Forelimb muscle (tissue), 1 donor: ENCODE measurements around the gene CHPT1. TPM values are rescaled to one million over a fixed set of nuclear protein-coding genes. Genes with fewer than 3 reads are reported as not detected.
"Not testable (repeated sequence)": the region's sequence is repeated elsewhere in the genome, so short reads cannot be mapped to it uniquely, and the experiment has no call there.

Experiments used
- DNase-seq: peaks from one replicate; pipeline ENCODE4 v3.0.0-alpha.2; 2013; ENCODE audit warnings: low read depth
- polyA plus RNA-seq: library from polyadenylated mRNA; unstranded; fragments of 120-200 nt; gene quantifications from one replicate; pipeline ENCODE4 v1.2.1, GENCODE V29; 2013; ENCODE audit not compliant: insufficient read length

The CHPT1 gene
- polyA plus RNA-seq, 1 donor: 26.4 TPM

GRCh38 chr12:101720118-101720517, 22.7 kb downstream of the CHPT1 start:
- DNase-seq: no peak

GRCh38 chr12:101722392-101722791, 25.0 kb downstream of the CHPT1 start:
- DNase-seq: no peak

- DNase-seq: no peak
These were observed 29.7 kb downstream of the CHPT1 start for GRCh38 chr12:101727098-101727497.

- no peak for DNase-seq
These were observed 32.4 kb downstream of the CHPT1 start for GRCh38 chr12:101729842-101730241.

GRCh38 chr12:101732318-101732717, 34.9 kb downstream of the CHPT1 start:
- no peak for DNase-seq

GRCh38 chr12:101733166-101733565, 35.7 kb downstream of the CHPT1 start:
- no peak for DNase-seq

GRCh38 chr12:101734482-101734881, 37.0 kb downstream of the CHPT1 start:
- DNase-seq: not testable (repeated sequence)

GRCh38 chr12:101737476-101737875, 40.0 kb downstream of the CHPT1 start:
- no peak for DNase-seq

- DNase-seq: no peak
These were observed 41.7 kb downstream of the CHPT1 start, which contains the start of gene SYCP3 for GRCh38 chr12:101738920-101739665. Gene SYCP3 (minus strand): TSS chr12:101739462. CDS start chr12:101737935, 1,527 bp downstream.

GRCh38 chr12:101740566-101740965, 43.1 kb downstream of the CHPT1 start:
- no peak for DNase-seq

GRCh38 chr12:101740980-101741379, 43.5 kb downstream of the CHPT1 start:
- DNase-seq: no peak

GRCh38 chr12:101743242-101743641, 45.8 kb downstream of the CHPT1 start:
- no peak for DNase-seq

- no peak for DNase-seq
These were observed 46.5 kb downstream of the CHPT1 start for GRCh38 chr12:101743724-101744472.

- no peak for DNase-seq
These were observed 48.0 kb downstream of the CHPT1 start for GRCh38 chr12:101745481-101745880.

GRCh38 chr12:101746196-101746595, 48.8 kb downstream of the CHPT1 start:
- no peak for DNase-seq

- DNase-seq: no peak
These were observed 49.2 kb downstream of the CHPT1 start for GRCh38 chr12:101746661-101747060.

- no peak for DNase-seq
These were observed 50.3 kb downstream of the CHPT1 start for GRCh38 chr12:101747697-101748096.

- DNase-seq: no peak
These were observed 51.5 kb downstream of the CHPT1 start for GRCh38 chr12:101748907-101749306.

GRCh38 chr12:101749657-101750056, 52.2 kb downstream of the CHPT1 start:
- no peak for DNase-seq

GRCh38 chr12:101750152-101750551, 52.7 kb downstream of the CHPT1 start:
- no peak for DNase-seq

GRCh38 chr12:101759396-101760047, 62.1 kb downstream of the CHPT1 start:
- no peak for DNase-seq

GRCh38 chr12:101761350-101761749, 63.9 kb downstream of the CHPT1 start:
- DNase-seq: no peak

GRCh38 chr12:101761781-101762180, 64.3 kb downstream of the CHPT1 start:
- DNase-seq: no peak
